Measurements from ENCODE around the gene HAUS3. TPM values are rescaled to one million over a fixed set of nuclear protein-coding genes. Genes with fewer than 3 reads are reported as not detected.

HAUS3 gene
- total and polyA plus RNA-seq, 4 donors = 2.3 to 13.9 (median 5.3) TPM

DNA sequence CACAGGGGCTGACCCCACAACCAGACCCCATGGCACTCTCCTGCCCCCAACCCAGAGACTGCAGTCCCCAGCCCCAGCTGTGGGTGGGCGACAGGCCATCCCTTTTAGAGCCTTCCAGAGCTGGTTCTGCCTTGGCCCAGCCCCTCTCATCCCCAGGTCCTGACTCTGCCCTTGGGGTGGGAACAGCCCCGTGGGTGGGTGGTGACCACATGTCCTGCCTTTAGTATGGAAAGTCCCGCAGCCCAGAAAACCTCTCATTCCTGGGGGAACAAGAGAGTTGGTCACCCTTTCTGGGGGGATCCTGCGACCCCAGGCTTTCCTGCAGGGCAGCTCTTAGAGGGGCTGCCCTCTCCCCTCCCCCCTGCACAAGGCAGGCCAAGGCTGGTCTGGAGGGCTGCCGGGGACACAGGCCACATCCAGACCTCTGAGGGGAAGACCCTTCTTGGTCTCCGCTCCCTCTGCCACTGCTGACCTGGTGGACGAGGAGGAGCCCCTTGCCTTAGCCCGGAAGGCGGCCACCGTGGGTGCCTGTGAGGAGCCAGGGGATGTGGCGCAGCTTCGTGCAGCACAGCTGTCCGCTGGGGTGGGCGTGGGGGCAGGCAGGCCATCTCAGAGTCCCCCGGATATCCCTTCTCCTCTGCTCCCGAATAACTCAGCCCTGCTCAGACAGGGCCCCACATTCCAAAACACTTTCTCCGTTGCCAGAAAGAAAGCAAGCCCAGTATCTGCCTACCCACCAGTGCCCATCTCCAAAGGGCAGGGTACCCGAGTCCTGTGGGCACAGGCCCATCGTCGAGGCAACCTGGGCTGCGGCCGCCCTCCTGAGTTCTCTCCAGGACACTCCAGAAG, 26.7 kb upstream of the HAUS3 start:
- no peaks in the 10 kb centered on the region for H3K27me3 ChIP-seq (ENCODE audit: control insufficient read depth in 4 of 4, insufficient read depth in 4 of 4, low read length in 3 of 4)
- peaks cover 0 to 9% (median 6%) of the 10 kb centered on the region in 4 donors for H3K4me1 ChIP-seq (ENCODE audit: control insufficient read depth in 4 of 4, insufficient read depth in 4 of 4, low read length in 3 of 4)
- TF ChIP-seq RXRA (IDR thresholded peaks at IDR 0.05) (no peak), GABPA (IDR thresholded peaks at IDR 0.05 in 1 of 2, conservative IDR thresholded peaks at IDR 0.05 in 1 of 2) (no peak), SP1 (IDR thresholded peaks at IDR 0.05) (no peak), YY1 (IDR thresholded peaks at IDR 0.05) (no peak), HNF4A (conservative IDR thresholded peaks at IDR 0.05) (no peak), RAD21 (IDR thresholded peaks at IDR 0.05) (no peak), FOXA1 (IDR thresholded peaks at IDR 0.05) (no peak), FOXA2 (IDR thresholded peaks at IDR 0.05) (no peak)
- TF ChIP-seq, protein P1, sequence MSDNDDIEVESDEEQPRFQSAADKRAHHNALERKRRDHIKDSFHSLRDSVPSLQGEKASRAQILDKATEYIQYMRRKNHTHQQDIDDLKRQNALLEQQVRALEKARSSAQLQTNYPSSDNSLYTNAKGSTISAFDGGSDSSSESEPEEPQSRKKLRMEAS (IDR thresholded peaks at IDR 0.05) = no peak
- TF ChIP-seq, protein P2, sequence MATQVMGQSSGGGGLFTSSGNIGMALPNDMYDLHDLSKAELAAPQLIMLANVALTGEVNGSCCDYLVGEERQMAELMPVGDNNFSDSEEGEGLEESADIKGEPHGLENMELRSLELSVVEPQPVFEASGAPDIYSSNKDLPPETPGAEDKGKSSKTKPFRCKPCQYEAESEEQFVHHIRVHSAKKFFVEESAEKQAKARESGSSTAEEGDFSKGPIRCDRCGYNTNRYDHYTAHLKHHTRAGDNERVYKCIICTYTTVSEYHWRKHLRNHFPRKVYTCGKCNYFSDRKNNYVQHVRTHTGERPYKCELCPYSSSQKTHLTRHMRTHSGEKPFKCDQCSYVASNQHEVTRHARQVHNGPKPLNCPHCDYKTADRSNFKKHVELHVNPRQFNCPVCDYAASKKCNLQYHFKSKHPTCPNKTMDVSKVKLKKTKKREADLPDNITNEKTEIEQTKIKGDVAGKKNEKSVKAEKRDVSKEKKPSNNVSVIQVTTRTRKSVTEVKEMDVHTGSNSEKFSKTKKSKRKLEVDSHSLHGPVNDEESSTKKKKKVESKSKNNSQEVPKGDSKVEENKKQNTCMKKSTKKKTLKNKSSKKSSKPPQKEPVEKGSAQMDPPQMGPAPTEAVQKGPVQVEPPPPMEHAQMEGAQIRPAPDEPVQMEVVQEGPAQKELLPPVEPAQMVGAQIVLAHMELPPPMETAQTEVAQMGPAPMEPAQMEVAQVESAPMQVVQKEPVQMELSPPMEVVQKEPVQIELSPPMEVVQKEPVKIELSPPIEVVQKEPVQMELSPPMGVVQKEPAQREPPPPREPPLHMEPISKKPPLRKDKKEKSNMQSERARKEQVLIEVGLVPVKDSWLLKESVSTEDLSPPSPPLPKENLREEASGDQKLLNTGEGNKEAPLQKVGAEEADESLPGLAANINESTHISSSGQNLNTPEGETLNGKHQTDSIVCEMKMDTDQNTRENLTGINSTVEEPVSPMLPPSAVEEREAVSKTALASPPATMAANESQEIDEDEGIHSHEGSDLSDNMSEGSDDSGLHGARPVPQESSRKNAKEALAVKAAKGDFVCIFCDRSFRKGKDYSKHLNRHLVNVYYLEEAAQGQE (IDR thresholded peaks at IDR 0.05) = no peak
- TF ChIP-seq, protein P3, sequence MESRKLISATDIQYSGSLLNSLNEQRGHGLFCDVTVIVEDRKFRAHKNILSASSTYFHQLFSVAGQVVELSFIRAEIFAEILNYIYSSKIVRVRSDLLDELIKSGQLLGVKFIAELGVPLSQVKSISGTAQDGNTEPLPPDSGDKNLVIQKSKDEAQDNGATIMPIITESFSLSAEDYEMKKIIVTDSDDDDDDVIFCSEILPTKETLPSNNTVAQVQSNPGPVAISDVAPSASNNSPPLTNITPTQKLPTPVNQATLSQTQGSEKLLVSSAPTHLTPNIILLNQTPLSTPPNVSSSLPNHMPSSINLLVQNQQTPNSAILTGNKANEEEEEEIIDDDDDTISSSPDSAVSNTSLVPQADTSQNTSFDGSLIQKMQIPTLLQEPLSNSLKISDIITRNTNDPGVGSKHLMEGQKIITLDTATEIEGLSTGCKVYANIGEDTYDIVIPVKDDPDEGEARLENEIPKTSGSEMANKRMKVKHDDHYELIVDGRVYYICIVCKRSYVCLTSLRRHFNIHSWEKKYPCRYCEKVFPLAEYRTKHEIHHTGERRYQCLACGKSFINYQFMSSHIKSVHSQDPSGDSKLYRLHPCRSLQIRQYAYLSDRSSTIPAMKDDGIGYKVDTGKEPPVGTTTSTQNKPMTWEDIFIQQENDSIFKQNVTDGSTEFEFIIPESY (IDR thresholded peaks at IDR 0.05) = no peak
- TF ChIP-seq, protein P4, sequence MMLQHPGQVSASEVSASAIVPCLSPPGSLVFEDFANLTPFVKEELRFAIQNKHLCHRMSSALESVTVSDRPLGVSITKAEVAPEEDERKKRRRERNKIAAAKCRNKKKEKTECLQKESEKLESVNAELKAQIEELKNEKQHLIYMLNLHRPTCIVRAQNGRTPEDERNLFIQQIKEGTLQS (IDR thresholded peaks at IDR 0.05) = no peak
- no peak overlapping the region for H3K9ac ChIP-seq (ENCODE audit: low read depth in 1 of 2, low read length in 2 of 2)
- H3K9me3 ChIP-seq (ENCODE audit: control insufficient read depth in 4 of 4, low read length in 3 of 4) = no peaks in the 10 kb centered on the region
- no peak overlapping the region for H3K27ac ChIP-seq (ENCODE audit: low read depth in 1 of 2, low read length in 2 of 2)
- WGBS = 85% methylated on average over 22 of the region's 22 CpGs
- no peak for DNase-seq (ENCODE audit: low spot score)
- no peak overlapping the region for H3K4me3 ChIP-seq (ENCODE audit: low read depth in 1 of 3, low read length in 3 of 3)
- H3K36me3 ChIP-seq (ENCODE audit: control insufficient read depth in 4 of 4, insufficient read depth in 3 of 4, low read depth in 1 of 4, low read length in 3 of 4) = no peaks in the 10 kb centered on the region

DNA sequence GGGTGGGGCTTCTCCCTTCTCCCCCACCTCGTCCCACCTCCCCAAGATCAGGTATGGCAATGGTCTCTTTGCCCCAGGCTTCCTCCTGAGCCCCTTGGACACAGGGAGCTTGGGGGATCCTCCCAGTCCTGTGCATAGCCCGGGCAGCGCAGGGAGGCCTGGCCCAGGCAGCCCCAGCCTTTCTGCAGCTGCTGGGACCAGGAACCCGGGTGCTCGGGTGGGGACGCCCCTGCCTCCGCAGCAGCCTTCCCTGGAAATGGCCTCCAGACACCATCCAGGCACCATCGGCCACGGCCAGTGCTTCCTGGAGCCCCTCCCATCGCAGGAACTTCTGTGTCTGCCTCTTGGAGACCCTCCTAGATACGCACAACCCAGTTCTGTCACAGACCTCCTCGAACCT, 25.9 kb upstream of the HAUS3 start:
- DNase-seq (ENCODE audit: low spot score) = no peak
- H3K27ac ChIP-seq (ENCODE audit: low read depth in 1 of 2, low read length in 2 of 2) = no peak overlapping the region
- H3K9ac ChIP-seq (ENCODE audit: low read depth in 1 of 2, low read length in 2 of 2) = no peak overlapping the region
- no peak overlapping the region for H3K4me3 ChIP-seq (ENCODE audit: low read depth in 1 of 3, low read length in 3 of 3)
- WGBS = 92% methylated on average over 12 of the region's 12 CpGs
- peaks cover 2 to 10% (median 7%) of the 10 kb centered on the region in 4 donors for H3K4me1 ChIP-seq (ENCODE audit: control insufficient read depth in 4 of 4, insufficient read depth in 4 of 4, low read length in 3 of 4)
- H3K36me3 ChIP-seq (ENCODE audit: control insufficient read depth in 4 of 4, insufficient read depth in 3 of 4, low read depth in 1 of 4, low read length in 3 of 4) = no peaks in the 10 kb centered on the region
- H3K9me3 ChIP-seq (ENCODE audit: control insufficient read depth in 4 of 4, low read length in 3 of 4) = no peaks in the 10 kb centered on the region
- no peaks in the 10 kb centered on the region for H3K27me3 ChIP-seq (ENCODE audit: control insufficient read depth in 4 of 4, insufficient read depth in 4 of 4, low read length in 3 of 4)
- TF ChIP-seq GABPA (IDR thresholded peaks at IDR 0.05 in 1 of 2, conservative IDR thresholded peaks at IDR 0.05 in 1 of 2) = no peak
- TF ChIP-seq, protein P3 (IDR thresholded peaks at IDR 0.05) = no peak
- no peak for TF ChIP-seq NR2F2 (IDR thresholded peaks at IDR 0.05)
- TF ChIP-seq, protein P5, sequence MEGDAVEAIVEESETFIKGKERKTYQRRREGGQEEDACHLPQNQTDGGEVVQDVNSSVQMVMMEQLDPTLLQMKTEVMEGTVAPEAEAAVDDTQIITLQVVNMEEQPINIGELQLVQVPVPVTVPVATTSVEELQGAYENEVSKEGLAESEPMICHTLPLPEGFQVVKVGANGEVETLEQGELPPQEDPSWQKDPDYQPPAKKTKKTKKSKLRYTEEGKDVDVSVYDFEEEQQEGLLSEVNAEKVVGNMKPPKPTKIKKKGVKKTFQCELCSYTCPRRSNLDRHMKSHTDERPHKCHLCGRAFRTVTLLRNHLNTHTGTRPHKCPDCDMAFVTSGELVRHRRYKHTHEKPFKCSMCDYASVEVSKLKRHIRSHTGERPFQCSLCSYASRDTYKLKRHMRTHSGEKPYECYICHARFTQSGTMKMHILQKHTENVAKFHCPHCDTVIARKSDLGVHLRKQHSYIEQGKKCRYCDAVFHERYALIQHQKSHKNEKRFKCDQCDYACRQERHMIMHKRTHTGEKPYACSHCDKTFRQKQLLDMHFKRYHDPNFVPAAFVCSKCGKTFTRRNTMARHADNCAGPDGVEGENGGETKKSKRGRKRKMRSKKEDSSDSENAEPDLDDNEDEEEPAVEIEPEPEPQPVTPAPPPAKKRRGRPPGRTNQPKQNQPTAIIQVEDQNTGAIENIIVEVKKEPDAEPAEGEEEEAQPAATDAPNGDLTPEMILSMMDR (IDR thresholded peaks at IDR 0.05; ENCODE audit: low read depth, low read length, missing input control) = no peak
- TF ChIP-seq SP1 (IDR thresholded peaks at IDR 0.05) = no peak
- no peak for TF ChIP-seq RXRA (IDR thresholded peaks at IDR 0.05)
- TF ChIP-seq FOXA2 (IDR thresholded peaks at IDR 0.05) = no peak
- no peak for TF ChIP-seq RAD21 (IDR thresholded peaks at IDR 0.05)
- no peak for TF ChIP-seq HNF4A (conservative IDR thresholded peaks at IDR 0.05)
- TF ChIP-seq HNF4G (IDR thresholded peaks at IDR 0.05) = no peak
- TF ChIP-seq, protein P2 (IDR thresholded peaks at IDR 0.05) = no peak

All from liver (tissue), 9 donors.